HepG2 (cell line): ENCODE data around the gene RPP25L. TPM values are rescaled to one million over a fixed set of nuclear protein-coding genes. Genes with fewer than 3 reads are reported as not detected.
A peak's percentile ranks its signal among the peaks of the same experiment; 100 is the strongest.
"Not testable (repeated sequence)": the region's sequence is repeated elsewhere in the genome, so short reads cannot be mapped to it uniquely, and the experiment has no call there.

Experiments
- ATAC-seq: fragments of 200-7000 bp; cut with Tn5 transposase; 3 replicates; pipeline ENCODE4 v1.9.1; 2020; ENCODE audit warnings: mild to moderate bottlenecking, moderate library complexity
- BruUV-seq: library from RNA; stranded (reverse); fragments of 400-500 nt; replicated peaks from 2 replicates; lab custom pipeline; 2021; lab: Mats Ljungman, UMichigan
- CTCF ChIA-PET: fragments of 300-600 bp; formaldehyde crosslinking; extraction: SDS; loops from one replicate; lab custom pipeline; 2021; ENCODE audit warnings: low total read pairs, inconsistent platforms, low intra/inter-chr PET ratio; lab: Yijun Ruan, JAX
- POLR2A ChIA-PET: fragments of 350-600 bp; sonication (Branson Sonifier 250); formaldehyde crosslinking; loops from one replicate; lab custom pipeline; 2020; ENCODE audit warnings: antibody characterized with exemption, inconsistent platforms; lab: Yijun Ruan, JAX
- DNase-seq: peaks from one replicate; pipeline ENCODE4 v3.0.0-alpha.2; 2015; ENCODE audit warnings: low spot score
- FAIRE-seq: peaks from 3 replicates; lab custom pipeline; 2011; peaks lifted over from hg19 to GRCh38; lab: Jason Lieb, UNC
- H2AFZ ChIP-seq: one replicate; pipeline ENCODE4 v1.6.1; 2011; ENCODE audit warnings: low read length, inconsistent platforms
- H3K27ac ChIP-seq: fragments of 300-600 bp; 3 replicates; pipeline ENCODE4 v1.8.0; 2011; ENCODE audit warnings: mixed run types, mild to moderate bottlenecking, mixed read lengths, low read length, inconsistent platforms; ENCODE audit not compliant: insufficient read depth; ENCODE audit errors: extremely low read length
- H3K27me3 ChIP-seq, 2 experiments: fragments of 200-600 bp in 1 of 2; 2 replicates in 1 of 2; 3 replicates in 1 of 2; pipeline versions ENCODE4 v1.6.0 to v1.8.0; 2011; ENCODE audit warnings: low read length in 2 of 2, mild to moderate bottlenecking in 2 of 2, moderate library complexity in 2 of 2, inconsistent platforms in 1 of 2; ENCODE audit not compliant: insufficient read depth in 2 of 2, control insufficient read depth in 1 of 2
- H3K36me3 ChIP-seq, 2 experiments: fragments of 200-600 bp in 1 of 2; replicated peaks in 1 of 2; 2 replicates in 1 of 2; 3 replicates in 1 of 2; pipeline versions ENCODE4 v1.5.1 to v1.8.0; 2011; ENCODE audit warnings: low read length in 2 of 2, inconsistent platforms in 1 of 2; ENCODE audit not compliant: insufficient read depth in 2 of 2, control insufficient read depth in 1 of 2
- H3K4me1 ChIP-seq: 2 replicates; pipeline ENCODE4 v1.5.1; 2012; ENCODE audit warnings: low read length, inconsistent platforms; ENCODE audit not compliant: insufficient read depth
- H3K4me2 ChIP-seq: 2 replicates; pipeline ENCODE4 v1.6.0; 2011; ENCODE audit warnings: low read depth, low read length, inconsistent platforms
- H3K4me3 ChIP-seq, 3 experiments: fragments of 200-600 bp in 1 of 3; sonication (generic), shearing (Covaris generic) in 1 of 3; replicated peaks in 1 of 3; 2 replicates each; pipeline ENCODE4 v1.5.1; 2011 to 2016; ENCODE audit warnings: low read length in 3 of 3, inconsistent platforms in 2 of 3, low read depth in 2 of 3, mild to moderate bottlenecking in 2 of 3, control low read depth in 1 of 3, mixed read lengths in 1 of 3; ENCODE audit not compliant: insufficient read depth in 1 of 3
- H3K79me2 ChIP-seq: one replicate; pipeline ENCODE4 v1.6.1; 2011; ENCODE audit warnings: low read length, inconsistent platforms; ENCODE audit not compliant: insufficient read depth
- H3K9ac ChIP-seq: 2 replicates; pipeline ENCODE4 v1.6.0; 2011; ENCODE audit warnings: mild to moderate bottlenecking, low read depth, low read length, inconsistent platforms; ENCODE audit not compliant: insufficient read depth
- H3K9me3 ChIP-seq: 2 replicates; pipeline ENCODE4 v1.5.1; 2012; ENCODE audit warnings: mild to moderate bottlenecking, low read length
- H4K20me1 ChIP-seq: 2 replicates; pipeline ENCODE4 v1.6.0; 2011; ENCODE audit warnings: inconsistent platforms, mild to moderate bottlenecking, low read length, moderate library complexity; ENCODE audit not compliant: insufficient read depth
- PRDM4 ChIP-seq: sonication (generic); formaldehyde crosslinking; IDR thresholded peaks from 2 replicates; pipeline ENCODE4 v1.9.0; 2021; ENCODE audit warnings: missing genetic modification reagents, borderline replicate concordance
- ZNF337 ChIP-seq: sonication (generic); formaldehyde crosslinking; IDR thresholded peaks from 2 replicates; pipeline ENCODE4 v1.5.1; 2020; ENCODE audit warnings: missing genetic modification reagents, low read depth, mild to moderate bottlenecking, borderline replicate concordance
- ZNF770 ChIP-seq: sonication (generic); formaldehyde crosslinking; IDR thresholded peaks from 2 replicates; pipeline ENCODE4 v1.5.0; 2020; ENCODE audit warnings: mild to moderate bottlenecking, missing genetic modification reagents
- WGBS: methylation state at CpG from one replicate; pipeline ENCODE4 v1.1.6; 2017; ENCODE audit warnings: low lambda C conversion rate; 5-methylcytosine and 5-hydroxymethylcytosine counted together
- in situ Hi-C: cut with HindIII; loops from 2 replicates; pipeline ENCODE4 v1.10.0; 2017; ENCODE audit warnings: low pct_unique_long_range_greater_than_20kb; ENCODE audit not compliant: extremely low pct_ligation_motif_present
- intact Hi-C: fragments of 100-400 bp; cut with micrococcal nuclease; formaldehyde crosslinking; loops from one replicate; pipeline ENCODE4 v1.10.0; 2022; ENCODE audit not compliant: unreplicated experiment
- polyA plus RNA-seq, 8 experiments: library from polyadenylated mRNA; depleted of rRNA in 3 of 8; stranded (reverse) in 7 of 8; unstranded in 1 of 8; fragments of >200 nt; fragmentation: Illumina TruSeq in 4 of 8; extraction: Trizol in 4 of 8; gene quantifications; 2 replicates each; pipeline versions ENCODE4 v1.2.1 to v1.2.3, GENCODE V29; 2011 to 2016; ENCODE audit warnings: low read depth in 4 of 8, missing spikeins in 1 of 8, mixed read lengths in 1 of 8; ENCODE audit not compliant: insufficient read depth in 1 of 8
- total RNA-seq, 5 experiments: library from RNA; depleted of rRNA; stranded (reverse); fragments of >200 nt; fragmentation: Illumina TruSeq; extraction: Trizol; gene quantifications; 2 replicates each; pipeline ENCODE4 v1.2.3, GENCODE V29; 2016; ENCODE audit warnings: low read depth in 1 of 5
- TF ChIP-seq, protein P1 (sequence below): sonication (generic); formaldehyde crosslinking; IDR thresholded peaks from 2 replicates; pipeline ENCODE4 v1.8.1; 2023; ENCODE audit warnings: mild to moderate bottlenecking, missing genetic modification reagents

The RPP25L gene
- total and polyA plus RNA-seq, 2 of the 13 experiments (the other 11 are each of a cell fraction or from before 2014, with no cell fraction given) = 24.5 to 27.3 TPM

GRCh38 chr9:34642679-34643078 lies 30.8 kb upstream of the RPP25L start (continued):
- TF ChIP-seq PRDM4 (CRISPR knock-in tag) (no peak), ZNF337 (no peak)
- TF ChIP-seq, protein P1, sequence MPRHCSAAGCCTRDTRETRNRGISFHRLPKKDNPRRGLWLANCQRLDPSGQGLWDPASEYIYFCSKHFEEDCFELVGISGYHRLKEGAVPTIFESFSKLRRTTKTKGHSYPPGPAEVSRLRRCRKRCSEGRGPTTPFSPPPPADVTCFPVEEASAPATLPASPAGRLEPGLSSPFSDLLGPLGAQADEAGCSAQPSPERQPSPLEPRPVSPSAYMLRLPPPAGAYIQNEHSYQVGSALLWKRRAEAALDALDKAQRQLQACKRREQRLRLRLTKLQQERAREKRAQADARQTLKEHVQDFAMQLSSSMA = no peak

DNA sequence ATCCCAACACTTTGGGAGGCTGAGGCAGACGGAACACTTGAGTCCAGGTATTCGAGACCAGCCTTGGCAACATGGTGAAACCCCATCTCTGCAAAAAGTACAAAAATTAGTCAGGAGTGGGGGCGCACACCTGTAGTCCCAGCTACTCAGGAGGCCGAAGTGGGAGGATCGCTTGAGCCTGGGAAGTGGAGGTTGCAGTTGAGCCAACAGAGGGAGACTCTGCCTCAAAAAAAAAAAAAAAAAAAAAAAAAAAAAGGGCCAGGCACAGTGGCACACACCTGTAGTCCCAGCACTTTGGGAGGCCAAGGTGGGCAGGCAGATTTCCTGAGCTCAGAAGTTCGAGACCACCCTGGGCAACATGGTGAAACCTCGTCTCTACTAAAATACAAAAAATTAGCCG lies 27.4 kb upstream of the RPP25L start:
- H3K36me3 ChIP-seq, H3K4me3 ChIP-seq, in situ Hi-C loops, DNase-seq, CTCF ChIA-PET, H3K4me2 ChIP-seq, intact Hi-C loops, H3K27me3 ChIP-seq, FAIRE-seq, BruUV-seq, H2AFZ ChIP-seq, H3K9ac ChIP-seq, H3K9me3 ChIP-seq, H3K27ac ChIP-seq, ATAC-seq, H4K20me1 ChIP-seq: not testable (repeated sequence)
- Histone ChIP-seq H3K4me1 (peaks cover 71% of the 10 kb centered on the region), H3K79me2 (peaks cover 14% of the 10 kb centered on the region)
- POLR2A ChIA-PET = interaction anchor here (0.6 to 3.2 kb wide), 2 partner anchors 12 to 26 kb away, joined by 3 to 29 read pairs; partner anchors contain the start of gene IL11RA
- peak; percentile 83; the same call in 1 of the 2 replicates for TF ChIP-seq ZNF770 (CRISPR knock-in tag)
- 90% methylated on average over 8 of the region's 8 CpGs for WGBS
